GM18868 (cell line): ENCODE data around the gene RFC1.
"Not testable (repeated sequence)": the region's sequence is repeated elsewhere in the genome, so short reads cannot be mapped to it uniquely, and the experiment has no call there.

ENCODE experiments used
- ATAC-seq: cut with Tn5 transposase; IDR thresholded peaks from one replicate; pipeline ENCODE4 v1.9.1; 2021; ENCODE audit warnings: mild to moderate bottlenecking, moderate library complexity; ENCODE audit not compliant: unreplicated experiment

Gene RFC1, protein sequence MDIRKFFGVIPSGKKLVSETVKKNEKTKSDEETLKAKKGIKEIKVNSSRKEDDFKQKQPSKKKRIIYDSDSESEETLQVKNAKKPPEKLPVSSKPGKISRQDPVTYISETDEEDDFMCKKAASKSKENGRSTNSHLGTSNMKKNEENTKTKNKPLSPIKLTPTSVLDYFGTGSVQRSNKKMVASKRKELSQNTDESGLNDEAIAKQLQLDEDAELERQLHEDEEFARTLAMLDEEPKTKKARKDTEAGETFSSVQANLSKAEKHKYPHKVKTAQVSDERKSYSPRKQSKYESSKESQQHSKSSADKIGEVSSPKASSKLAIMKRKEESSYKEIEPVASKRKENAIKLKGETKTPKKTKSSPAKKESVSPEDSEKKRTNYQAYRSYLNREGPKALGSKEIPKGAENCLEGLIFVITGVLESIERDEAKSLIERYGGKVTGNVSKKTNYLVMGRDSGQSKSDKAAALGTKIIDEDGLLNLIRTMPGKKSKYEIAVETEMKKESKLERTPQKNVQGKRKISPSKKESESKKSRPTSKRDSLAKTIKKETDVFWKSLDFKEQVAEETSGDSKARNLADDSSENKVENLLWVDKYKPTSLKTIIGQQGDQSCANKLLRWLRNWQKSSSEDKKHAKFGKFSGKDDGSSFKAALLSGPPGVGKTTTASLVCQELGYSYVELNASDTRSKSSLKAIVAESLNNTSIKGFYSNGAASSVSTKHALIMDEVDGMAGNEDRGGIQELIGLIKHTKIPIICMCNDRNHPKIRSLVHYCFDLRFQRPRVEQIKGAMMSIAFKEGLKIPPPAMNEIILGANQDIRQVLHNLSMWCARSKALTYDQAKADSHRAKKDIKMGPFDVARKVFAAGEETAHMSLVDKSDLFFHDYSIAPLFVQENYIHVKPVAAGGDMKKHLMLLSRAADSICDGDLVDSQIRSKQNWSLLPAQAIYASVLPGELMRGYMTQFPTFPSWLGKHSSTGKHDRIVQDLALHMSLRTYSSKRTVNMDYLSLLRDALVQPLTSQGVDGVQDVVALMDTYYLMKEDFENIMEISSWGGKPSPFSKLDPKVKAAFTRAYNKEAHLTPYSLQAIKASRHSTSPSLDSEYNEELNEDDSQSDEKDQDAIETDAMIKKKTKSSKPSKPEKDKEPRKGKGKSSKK

DNA sequence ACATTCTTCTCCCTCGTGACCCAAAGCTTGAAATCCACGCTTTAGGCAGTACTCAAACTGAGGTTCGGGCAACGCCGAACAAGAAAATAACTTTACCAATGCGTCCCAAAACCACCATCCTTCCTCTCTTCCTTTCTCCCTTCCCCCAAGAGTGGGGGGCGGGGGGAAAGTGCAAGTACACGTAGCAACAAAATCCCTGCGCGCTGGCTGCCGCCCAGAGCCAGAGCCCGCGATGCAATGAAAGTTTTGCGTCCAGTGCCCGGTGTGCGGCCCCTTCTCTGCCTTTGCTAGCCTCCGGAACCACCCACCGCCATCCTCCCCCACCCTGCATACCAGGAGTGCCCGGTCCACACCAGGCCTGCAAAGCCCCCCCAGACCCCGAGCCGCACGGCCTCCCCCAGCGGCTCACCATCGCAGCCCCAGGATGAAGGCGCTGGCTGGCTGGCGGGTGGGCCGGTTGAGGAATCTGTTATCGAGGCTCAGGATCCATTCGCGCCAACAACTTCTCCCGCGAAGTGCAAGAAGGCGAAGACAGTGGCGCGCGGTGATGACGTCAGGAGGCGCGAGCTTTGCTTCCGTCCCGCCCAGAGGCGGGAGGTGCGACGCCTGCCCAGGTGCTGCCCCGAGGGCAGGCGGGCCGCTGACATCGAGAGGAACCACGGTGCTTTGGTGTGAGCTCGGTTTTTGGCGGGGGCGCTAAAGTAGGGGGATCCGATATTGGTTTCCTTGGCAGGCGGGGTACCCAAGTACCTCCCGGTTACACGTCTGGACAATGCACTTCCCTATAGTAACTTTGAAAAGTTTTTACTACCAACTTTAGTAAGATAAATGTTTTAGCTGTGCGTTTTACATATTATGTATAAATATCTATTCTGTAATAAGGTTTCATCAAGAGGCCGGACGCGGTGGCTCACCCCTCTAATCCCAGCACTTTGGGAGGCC, at the start of gene RFC1:
RFC1 (minus strand) TSS at position 533 of the 942 bp plus-strand sequence; CDS start at position 412, 121 bp downstream.
- peak; percentile 78 for ATAC-seq

DNA sequence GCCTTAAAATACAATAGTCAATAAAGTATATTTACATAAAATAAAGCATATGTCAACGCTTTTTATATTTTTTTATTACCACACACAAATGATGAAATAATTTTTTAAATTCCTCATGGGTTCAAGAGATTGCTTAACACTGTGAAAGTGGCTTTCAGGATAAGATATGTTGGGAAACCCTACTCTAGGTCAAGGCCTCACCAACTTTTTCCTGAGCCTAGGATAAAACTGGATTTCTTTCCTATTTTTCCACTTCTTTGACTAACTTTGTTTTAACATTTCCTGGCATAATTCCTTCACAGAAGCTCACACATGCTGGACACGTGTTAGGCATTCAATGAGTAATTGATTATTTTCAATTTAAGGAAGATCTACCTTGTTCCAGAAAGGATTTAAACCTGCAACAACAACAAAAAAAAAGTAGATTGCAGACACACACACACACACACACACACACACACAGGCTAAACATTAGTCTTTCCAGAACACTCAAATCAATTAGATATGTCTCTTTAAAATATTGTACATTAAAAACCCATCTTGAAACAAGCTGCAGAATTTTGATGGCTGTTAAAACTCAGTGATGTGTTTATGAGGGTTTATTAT, 49.6 kb upstream of the RFC1 start:
- no peak for ATAC-seq

DNA sequence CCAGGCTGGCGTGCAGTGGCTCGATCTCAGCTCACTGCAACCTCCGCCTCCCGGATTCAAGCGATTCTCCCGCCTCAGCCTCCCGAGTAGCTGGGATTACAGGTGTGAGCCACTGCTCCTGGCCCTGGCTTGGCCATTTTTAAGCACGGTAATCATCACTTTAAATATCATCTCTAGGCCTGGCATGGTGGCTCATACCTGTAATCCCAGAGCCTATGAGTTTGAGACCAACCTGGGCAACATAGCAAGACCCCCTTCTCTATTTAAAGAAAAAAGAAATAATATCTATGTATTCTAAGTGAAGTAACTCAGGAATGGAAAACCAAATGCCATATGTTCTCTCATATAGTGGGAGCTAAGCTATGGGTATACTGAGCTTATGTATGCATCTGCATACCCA, 45.4 kb upstream of the RFC1 start:
- ATAC-seq, result not testable (repeated sequence)

DNA sequence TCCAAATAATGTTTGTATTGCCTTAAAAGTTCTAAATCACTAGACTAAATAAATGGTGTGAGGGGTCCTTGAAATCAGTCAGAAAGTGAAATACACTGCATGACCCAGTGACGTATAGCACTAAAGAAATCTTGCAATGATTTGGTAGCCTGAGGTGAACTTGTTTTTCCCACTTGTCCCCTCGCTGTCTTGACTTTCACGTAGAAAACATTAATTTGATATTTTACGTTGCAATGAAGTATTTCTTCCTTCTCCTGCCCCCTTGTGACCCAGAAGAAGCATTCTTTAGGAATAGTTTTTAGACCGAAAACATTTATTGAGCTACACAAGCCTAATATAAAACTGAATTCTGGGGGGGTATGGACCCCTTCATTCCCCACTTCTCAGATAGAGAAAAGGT, 44.3 kb upstream of the RFC1 start:
- no peak for ATAC-seq

DNA sequence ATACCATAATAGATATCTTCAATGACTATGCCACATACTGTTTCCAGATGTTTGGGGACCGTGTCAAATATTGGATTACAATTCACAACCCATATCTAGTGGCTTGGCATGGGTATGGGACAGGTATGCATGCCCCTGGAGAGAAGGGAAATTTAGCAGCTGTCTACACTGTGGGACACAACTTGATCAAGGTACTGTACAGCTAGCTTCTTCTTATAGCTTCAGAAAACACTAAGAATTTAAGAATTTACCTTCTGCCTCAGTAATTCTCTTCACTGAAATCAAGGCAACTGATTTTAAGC, 41.4 kb upstream of the RFC1 start:
- ATAC-seq, result no peak

DNA sequence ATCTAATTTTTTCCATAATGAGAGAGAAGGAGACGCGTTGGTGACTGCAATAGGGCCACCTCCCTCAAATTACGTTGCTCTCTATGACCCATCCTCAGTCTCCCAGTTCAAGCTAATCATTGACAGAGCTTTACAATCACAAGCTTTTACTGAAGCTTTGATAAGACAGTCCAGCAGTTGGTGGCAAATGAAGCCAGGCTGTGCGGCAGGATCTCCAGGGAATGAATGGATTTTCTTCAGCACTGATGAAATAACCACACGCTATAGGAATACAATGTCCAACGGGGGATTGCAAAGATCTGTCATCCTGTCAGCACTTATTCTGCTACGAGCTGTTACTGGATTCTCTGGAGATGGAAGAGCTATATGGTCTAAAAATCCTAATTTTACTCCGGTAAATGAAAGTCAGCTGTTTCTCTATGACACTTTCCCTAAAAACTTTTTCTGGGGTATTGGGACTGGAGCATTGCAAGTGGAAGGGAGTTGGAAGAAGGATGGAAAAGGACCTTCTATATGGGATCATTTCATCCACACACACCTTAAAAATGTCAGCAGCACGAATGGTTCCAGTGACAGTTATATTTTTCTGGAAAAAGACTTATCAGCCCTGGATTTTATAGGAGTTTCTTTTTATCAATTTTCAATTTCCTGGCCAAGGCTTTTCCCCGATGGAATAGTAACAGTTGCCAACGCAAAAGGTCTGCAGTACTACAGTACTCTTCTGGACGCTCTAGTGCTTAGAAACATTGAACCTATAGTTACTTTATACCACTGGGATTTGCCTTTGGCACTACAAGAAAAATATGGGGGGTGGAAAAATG, 40.8 kb upstream of the RFC1 start, which contains the start of gene KLB:
KLB (plus strand) TSS at position 168 of the 821 bp plus-strand sequence; CDS start at position 188, 20 bp downstream.
- ATAC-seq, result no peak

DNA sequence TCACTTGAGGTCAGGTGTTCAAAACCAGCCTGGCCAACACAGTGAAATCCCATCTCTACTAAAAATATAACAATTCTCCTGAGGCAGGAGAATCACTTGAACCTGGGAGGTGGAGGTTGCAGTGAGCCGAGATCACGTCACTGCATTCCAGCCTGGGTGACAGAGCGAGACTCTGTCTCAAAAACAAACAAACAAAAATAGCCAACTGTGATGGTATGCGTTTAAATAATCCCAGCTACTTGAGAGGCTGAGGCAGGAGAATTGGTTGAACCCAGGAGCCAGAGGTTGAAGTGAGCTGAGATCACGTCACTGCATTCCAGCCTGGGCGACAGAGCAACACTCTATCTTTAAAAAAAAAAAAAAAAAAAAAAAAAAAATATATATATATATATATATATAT, 35.5 kb upstream of the RFC1 start:
- not testable (repeated sequence) for ATAC-seq

DNA sequence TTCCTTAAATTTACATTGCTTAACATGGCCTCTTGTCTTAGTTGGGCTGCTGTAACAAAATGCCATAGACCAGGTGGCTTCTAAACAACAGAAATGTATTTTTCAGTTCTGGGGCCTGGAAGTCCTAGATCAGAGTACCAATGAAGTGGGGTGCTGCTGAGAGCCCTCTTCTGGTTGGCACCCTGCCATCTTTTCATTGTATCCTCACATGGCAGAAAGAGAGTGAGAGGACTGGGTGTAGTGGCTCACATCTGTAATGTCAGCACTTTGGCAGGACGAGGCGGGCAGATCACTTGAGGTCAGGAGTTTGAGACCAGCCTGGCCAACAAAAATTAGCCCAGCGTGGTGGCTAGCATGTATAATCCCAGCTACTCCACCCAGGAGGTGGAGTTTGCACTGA, 28.5 kb upstream of the RFC1 start:
- no peak for ATAC-seq

DNA sequence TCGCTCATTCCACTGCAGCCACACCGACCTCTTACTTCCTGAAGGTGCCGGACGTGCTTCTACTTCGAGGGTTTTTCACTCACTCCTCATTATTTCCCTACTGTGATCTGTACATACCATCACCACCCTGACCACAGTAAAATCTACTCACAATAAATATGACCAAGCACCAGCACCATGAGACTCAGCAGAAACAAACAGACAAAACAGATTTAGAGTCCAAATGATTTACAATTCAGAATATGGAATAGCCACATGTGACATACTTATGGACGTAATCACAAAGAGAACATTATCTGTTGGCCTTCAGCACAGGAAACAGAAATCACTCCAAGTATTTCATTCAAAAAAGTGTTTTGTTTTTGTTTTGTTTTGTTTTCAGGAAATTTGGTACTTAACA, 24.4 kb upstream of the RFC1 start:
- ATAC-seq, result no peak

DNA sequence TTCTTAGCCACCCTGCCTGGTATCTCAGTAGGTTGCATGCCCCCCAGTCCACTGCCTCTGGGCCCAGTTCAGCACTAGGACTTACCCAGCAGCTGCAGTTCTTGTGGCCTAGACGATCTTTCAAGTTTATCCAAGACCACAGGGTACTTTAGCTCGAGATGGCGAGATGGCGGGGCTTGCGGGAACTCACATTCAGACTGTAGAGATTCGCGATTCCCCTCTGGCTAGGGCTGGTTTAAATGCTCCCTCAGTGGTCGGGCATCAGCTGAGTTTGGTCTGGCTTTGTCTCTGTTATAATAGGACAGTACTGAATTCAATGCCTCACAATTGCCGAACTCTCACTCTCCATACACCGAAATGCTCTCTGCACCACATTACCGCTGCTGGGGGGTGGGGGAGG, 18.4 kb upstream of the RFC1 start:
- no peak for ATAC-seq

DNA sequence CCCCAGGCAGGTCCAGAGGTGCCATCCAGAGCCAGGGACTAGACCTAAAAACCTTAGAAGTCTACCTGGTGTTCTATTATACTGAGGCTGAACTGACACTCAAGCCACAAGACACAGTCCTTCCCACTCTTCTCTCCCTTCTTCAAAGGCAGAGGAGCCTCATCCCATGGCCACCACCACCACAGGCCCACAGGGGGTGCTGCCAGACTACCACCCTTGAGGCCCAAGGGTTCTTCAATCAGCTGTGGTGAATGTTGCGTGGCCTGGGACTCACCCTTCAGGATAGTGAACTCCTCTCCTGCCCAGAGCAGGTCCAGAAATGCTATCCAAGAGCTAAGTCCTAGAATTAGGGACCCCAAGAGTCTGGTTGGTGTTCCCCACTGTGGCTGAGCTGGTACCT, 17.5 kb upstream of the RFC1 start:
- no peak for ATAC-seq

DNA sequence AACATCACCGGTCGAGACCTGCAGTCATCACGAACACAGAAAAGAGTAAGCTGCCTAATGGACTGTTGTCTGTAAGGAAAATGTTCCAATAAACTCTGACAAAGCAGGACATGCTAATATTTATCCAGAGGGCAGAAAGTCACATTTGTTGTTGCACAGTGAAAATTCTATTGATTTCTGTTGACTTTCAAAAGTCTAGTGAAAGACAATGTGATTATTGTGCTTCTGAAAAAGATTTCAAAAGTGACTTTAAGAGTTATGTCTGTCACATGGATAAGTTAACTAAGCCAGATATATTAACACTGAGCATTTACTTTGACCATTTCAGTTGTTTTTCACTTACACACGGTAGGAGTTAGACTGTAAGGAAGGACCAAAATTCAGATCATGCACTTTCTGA, 9.3 kb upstream of the RFC1 start:
- no peak for ATAC-seq

DNA sequence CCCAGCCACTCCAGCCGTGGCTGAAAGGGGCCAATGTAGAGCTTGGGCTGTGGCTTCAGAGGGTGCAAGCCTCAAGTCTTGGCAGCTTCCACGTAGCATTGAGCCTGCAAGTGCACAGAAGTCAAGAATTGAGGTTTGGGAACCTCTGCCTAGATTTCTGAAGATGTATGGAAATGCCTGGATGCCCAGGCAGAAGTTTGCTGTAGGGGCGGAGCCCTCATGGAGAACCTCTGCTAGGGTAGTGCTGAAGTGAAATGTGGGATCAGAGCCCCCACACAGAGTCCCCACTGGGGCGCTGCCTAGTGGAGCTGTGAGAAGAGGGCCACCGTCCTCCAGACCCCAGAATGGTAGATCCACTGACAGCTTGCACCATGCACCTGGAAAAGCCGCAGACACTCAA, 5.0 kb upstream of the RFC1 start:
- not testable (repeated sequence) for ATAC-seq

DNA sequence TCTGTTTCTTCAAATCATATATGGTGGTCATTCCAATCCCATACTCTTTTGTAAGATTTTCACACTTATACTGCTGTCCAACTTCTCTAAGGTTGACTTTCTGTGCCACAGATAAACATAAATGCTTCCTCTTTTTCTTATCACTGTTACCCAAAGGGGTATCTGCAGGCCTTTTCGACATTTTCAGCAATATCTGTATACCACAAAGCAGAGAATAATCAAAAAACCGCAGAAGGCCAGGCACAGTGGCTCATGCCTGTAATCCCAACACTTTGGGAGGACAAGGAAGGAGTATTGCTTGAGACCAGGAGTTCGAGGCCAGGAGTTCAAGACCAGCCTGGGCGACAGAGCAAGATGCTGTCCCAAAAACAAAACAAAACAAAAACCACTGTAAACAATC, 3.1 kb upstream of the RFC1 start:
- ATAC-seq, result no peak

DNA sequence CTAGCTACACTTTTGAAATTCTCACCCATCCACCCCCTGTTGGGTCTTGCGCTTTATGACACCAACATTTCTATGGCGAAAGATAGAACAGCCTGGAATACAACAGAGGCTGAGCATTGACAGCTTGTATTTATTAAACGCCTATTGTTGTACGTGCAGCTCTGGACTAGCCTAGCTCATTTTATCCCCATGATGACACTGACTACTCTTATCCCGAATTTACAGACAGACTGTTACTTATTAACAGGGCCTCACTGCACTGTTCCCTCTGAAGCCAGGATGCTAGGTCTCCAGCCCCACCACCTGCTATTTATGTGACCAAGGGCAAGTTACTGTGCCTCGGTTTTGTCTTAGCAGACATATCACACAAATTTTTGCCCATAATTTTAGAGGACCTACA, 1.0 kb upstream of the RFC1 start:
- ATAC-seq, result no peak

DNA sequence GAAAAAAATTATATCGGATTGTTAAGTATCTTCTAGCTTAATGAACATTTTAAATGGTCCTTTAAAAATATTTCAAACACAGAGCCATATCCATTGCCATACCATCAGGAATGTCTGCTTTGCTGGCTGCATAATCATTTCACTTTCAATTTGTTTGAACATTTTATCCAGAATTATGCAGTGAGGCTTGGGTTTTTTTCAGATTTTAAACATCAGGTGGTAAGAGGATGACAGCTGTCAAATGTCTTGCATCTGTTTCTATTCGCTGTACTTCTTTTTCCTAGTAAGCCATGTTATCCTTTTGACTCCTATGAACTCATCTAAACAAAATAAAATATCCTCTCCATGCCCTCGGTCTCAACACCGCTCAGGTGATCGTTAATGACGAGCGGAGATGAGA, 802 bp downstream of the RFC1 start:
- no peak for ATAC-seq

DNA sequence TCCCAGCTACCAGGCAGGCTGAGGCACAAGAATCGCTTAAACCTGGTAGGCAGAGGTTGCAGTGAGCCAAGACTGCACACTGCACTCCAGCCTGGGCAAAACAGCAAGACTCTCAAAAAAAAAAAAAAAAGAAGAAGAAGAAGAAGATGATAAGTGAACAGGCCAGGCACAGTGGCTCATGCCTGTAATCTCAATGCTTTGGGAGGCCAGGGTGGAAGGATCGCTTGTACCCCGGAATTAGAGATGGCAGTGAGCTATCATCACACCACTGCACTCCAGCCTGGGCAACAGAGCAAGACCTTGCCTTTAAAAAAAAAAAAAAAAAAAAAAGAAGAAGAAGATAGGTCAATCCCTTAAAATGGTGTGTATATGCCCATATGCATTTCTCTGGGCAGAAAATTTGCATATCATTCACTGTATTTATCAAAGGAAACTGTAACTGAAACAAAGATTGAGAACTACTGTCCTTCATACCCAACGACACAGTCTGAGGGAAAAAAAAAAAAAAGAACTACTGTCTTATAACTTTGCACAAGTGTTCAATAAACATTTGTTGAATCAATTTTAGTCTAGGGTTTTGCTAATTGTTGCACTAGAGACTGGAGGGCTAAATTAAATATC, 2.3 kb downstream of the RFC1 start:
- no peak for ATAC-seq

DNA sequence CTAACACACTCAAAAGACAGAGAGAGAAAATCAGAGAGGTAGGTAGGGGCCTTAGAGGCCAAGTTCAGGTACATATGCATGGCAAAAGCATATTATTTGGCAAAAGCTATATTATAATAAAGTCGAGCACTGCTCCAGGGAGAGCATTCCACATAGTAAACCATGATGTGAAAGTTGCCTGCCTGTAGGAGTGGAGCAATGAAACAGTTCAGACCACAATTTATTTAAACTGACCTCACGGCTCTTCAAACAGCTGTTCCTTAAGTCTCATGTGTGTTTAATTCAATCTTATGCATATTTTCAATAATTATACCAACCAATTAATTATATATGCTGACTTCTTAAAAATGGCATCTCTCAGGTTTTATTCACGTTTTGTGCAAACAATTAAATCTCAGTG, 3.3 kb downstream of the RFC1 start:
- ATAC-seq, result no peak

DNA sequence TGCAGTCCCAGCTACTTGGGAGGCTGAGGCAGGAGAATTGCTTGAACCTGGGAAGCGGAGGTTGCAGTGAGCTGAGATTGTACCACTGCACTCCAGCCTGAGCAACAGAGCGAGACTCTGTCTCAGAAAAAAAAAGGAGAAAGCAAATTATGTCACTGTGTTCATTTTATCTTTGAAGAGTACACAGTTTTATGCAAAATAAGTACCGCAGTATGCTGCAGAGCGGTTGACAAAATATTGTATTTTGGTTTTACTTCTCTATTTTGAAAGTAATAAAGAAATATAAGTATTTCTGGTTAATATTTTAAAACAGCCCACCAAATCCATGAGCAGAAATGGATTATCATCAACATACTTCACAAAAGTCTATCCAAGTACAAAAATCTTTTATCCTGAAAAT, 5.6 kb downstream of the RFC1 start:
- not testable (repeated sequence) for ATAC-seq
